ENCODE results near the gene STOX2. TPM values are rescaled to one million over a fixed set of nuclear protein-coding genes. Genes with fewer than 3 reads are reported as not detected.

The STOX2 gene
- total RNA-seq, 1 donor from 2014 or later, result 2.5 TPM

GRCh38 chr4:184000457-184001396 lies 95.6 kb downstream of the STOX2 start:
- no peak overlapping the region for H3K27ac ChIP-seq (ENCODE audit: low read depth, low read length)
- Mint-ChIP-seq H3K27ac (ENCODE audit: unreplicated experiment) (no peak overlapping the region), H3K36me3 (ENCODE audit: low read depth, unreplicated experiment) (peaks cover 4% of the 10 kb centered on the region), H3K4me1 (ENCODE audit: low read depth, unreplicated experiment) (peaks cover 7% of the 10 kb centered on the region), H3K4me3 (ENCODE audit: unreplicated experiment) (no peak overlapping the region), H3K9me3 (ENCODE audit: unreplicated experiment) (peaks cover 5% of the 10 kb centered on the region), H3K27me3 (ENCODE audit: low read depth, unreplicated experiment) (no peaks in the 10 kb centered on the region)
- no peaks in the 10 kb centered on the region for H3K79me2 ChIP-seq (ENCODE audit: insufficient read depth, low read length)
- DNase-seq (ENCODE audit: low read depth) (no peak), FAIRE-seq (no peak)
- no peaks in the 10 kb centered on the region for H4K20me1 ChIP-seq (ENCODE audit: insufficient read depth, low read length)
- H3K4me1 ChIP-seq (ENCODE audit: insufficient read depth, low read length), result peaks cover 9% of the 10 kb centered on the region
- no peak overlapping the region for H3K4me2 ChIP-seq (ENCODE audit: low read length)
- H3K27me3 ChIP-seq (ENCODE audit: insufficient read depth, low read length), result no peaks in the 10 kb centered on the region
- no peaks in the 10 kb centered on the region for H3K36me3 ChIP-seq (ENCODE audit: insufficient read depth, low read length)
- H3K9ac ChIP-seq (ENCODE audit: low read length), result no peak overlapping the region
- H3K4me3 ChIP-seq (ENCODE audit: insufficient read depth, low read depth, low read length), result no peak overlapping the region
- H2AFZ ChIP-seq (ENCODE audit: low read depth, low read length), result no peak overlapping the region
- TF ChIP-seq EZH2 (IDR thresholded peaks at IDR 0.05; ENCODE audit: insufficient read depth, low read length), result no peak
- TF ChIP-seq CTCF (IDR thresholded peaks at IDR 0.05; ENCODE audit: insufficient read depth, low read depth, low read length), result no peak
- no peaks in the 10 kb centered on the region for H3K9me3 ChIP-seq (ENCODE audit: insufficient read depth, low read depth, low read length)

DNA sequence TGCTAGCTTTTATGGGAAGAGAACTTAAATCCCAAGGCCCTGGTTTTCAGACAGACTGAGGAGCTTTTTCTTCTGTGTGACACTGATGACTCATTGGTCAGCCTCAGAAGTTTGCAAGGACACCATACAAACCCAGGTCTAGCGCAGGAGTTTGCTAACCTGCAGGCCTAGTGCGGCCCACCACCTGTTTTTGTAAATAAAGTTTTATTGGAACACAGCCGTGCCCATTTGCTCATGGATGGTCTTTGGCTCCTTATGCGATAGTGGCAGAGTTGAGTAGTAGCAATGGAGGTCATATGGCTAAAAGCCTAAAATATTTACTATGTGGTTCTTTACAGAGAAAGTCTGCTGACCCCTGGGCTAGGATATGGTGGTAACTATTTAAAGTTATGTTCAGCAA lies 98.3 kb downstream of the STOX2 start:
- no peak overlapping the region for H3K4me2 ChIP-seq (ENCODE audit: low read length)
- DNase-seq (ENCODE audit: low read depth) (no peak), FAIRE-seq (no peak)
- H2AFZ ChIP-seq (ENCODE audit: low read depth, low read length), result no peak overlapping the region
- H3K4me1 ChIP-seq (ENCODE audit: insufficient read depth, low read length), result peaks cover 5% of the 10 kb centered on the region
- Mint-ChIP-seq H3K36me3 (ENCODE audit: low read depth, unreplicated experiment) (peaks cover 3% of the 10 kb centered on the region), H3K4me3 (ENCODE audit: unreplicated experiment) (no peak overlapping the region), H3K27me3 (ENCODE audit: low read depth, unreplicated experiment) (no peaks in the 10 kb centered on the region), H3K9me3 (ENCODE audit: unreplicated experiment) (peaks cover 5% of the 10 kb centered on the region), H3K4me1 (ENCODE audit: low read depth, unreplicated experiment) (peaks cover 2% of the 10 kb centered on the region), H3K27ac (ENCODE audit: unreplicated experiment) (no peak overlapping the region)
- no peaks in the 10 kb centered on the region for H3K79me2 ChIP-seq (ENCODE audit: insufficient read depth, low read length)
- H3K9me3 ChIP-seq (ENCODE audit: insufficient read depth, low read depth, low read length), result no peaks in the 10 kb centered on the region
- H3K9ac ChIP-seq (ENCODE audit: low read length), result no peak overlapping the region
- TF ChIP-seq EZH2 (IDR thresholded peaks at IDR 0.05; ENCODE audit: insufficient read depth, low read length) (no peak), CTCF (IDR thresholded peaks at IDR 0.05; ENCODE audit: insufficient read depth, low read depth, low read length) (no peak)
- no peaks in the 10 kb centered on the region for H4K20me1 ChIP-seq (ENCODE audit: insufficient read depth, low read length)
- H3K27me3 ChIP-seq (ENCODE audit: insufficient read depth, low read length), result no peaks in the 10 kb centered on the region
- no peak overlapping the region for H3K27ac ChIP-seq (ENCODE audit: low read depth, low read length)
- H3K36me3 ChIP-seq (ENCODE audit: insufficient read depth, low read length), result no peaks in the 10 kb centered on the region
- no peak overlapping the region for H3K4me3 ChIP-seq (ENCODE audit: insufficient read depth, low read depth, low read length)

DNA sequence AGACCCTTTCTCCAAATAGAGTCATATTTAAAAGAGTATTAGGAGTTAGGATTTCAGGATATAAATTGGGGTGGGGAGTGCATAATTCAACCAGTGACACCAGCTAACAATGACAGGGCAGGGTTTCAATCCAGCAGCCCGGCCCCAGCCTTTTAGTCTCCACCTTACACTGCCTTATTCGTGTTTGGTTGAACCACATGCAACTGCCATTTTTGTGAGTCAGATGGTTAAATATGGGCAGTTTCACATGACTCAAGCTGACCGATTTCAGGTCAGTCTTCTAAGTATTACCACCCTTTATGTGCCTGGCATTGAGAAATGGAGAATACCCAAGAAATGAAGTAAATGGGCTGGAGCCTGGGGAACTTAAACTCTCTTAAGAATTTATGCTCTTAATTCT lies 102.8 kb downstream of the STOX2 start:
- H3K27ac Mint-ChIP-seq (ENCODE audit: unreplicated experiment), result no peak overlapping the region
- DNase-seq (ENCODE audit: low read depth), result peak; percentile 25
- TF ChIP-seq EZH2 (IDR thresholded peaks at IDR 0.05; ENCODE audit: insufficient read depth, low read length) (no peak), CTCF (IDR thresholded peaks at IDR 0.05; ENCODE audit: insufficient read depth, low read depth, low read length) (no peak)

More for the DNA sequence above, 102.8 kb downstream of the STOX2 start:
- Histone ChIP-seq H3K27ac (ENCODE audit: low read depth, low read length) (no peak overlapping the region), H3K9ac (ENCODE audit: low read length) (no peak overlapping the region), H4K20me1 (ENCODE audit: insufficient read depth, low read length) (no peaks in the 10 kb centered on the region), H3K27me3 (ENCODE audit: insufficient read depth, low read length) (no peaks in the 10 kb centered on the region), H3K4me1 (ENCODE audit: insufficient read depth, low read length) (peaks cover 5% of the 10 kb centered on the region), H3K79me2 (ENCODE audit: insufficient read depth, low read length) (no peaks in the 10 kb centered on the region), H3K4me3 (ENCODE audit: insufficient read depth, low read depth, low read length) (no peak overlapping the region), H3K4me2 (ENCODE audit: low read length) (no peak overlapping the region), H3K9me3 (ENCODE audit: insufficient read depth, low read depth, low read length) (no peaks in the 10 kb centered on the region), H2AFZ (ENCODE audit: low read depth, low read length) (no peak overlapping the region), H3K36me3 (ENCODE audit: insufficient read depth, low read length) (no peaks in the 10 kb centered on the region)
- Mint-ChIP-seq H3K4me3 (ENCODE audit: unreplicated experiment) (no peak overlapping the region), H3K36me3 (ENCODE audit: low read depth, unreplicated experiment) (peaks cover 11% of the 10 kb centered on the region), H3K9me3 (ENCODE audit: unreplicated experiment) (no peaks in the 10 kb centered on the region), H3K4me1 (ENCODE audit: low read depth, unreplicated experiment) (peaks cover 7% of the 10 kb centered on the region), H3K27me3 (ENCODE audit: low read depth, unreplicated experiment) (no peaks in the 10 kb centered on the region)
- FAIRE-seq, result no peak
